GM12873 (cell line): ENCODE results near the gene RAB11FIP5.

Source experiments
- CTCF ChIP-seq: IDR thresholded peaks from 2 replicates; pipeline ENCODE4 v1.5.1; 2012; ENCODE audit warnings: low read depth, mild to moderate bottlenecking, moderate library complexity, low read length, control low read depth; ENCODE audit not compliant: insufficient read depth; ENCODE audit errors: missing control alignments

Gene RAB11FIP5

GRCh38 chr2:73072416-73072815 is 40.3 kb downstream of the RAB11FIP5 start:
- TF ChIP-seq CTCF: no peak

GRCh38 chr2:73072129-73072395 is 40.7 kb downstream of the RAB11FIP5 start:
- TF ChIP-seq CTCF: no peak

GRCh38 chr2:73071360-73072128 is 41.2 kb downstream of the RAB11FIP5 start, which contains the start of gene SFXN5:
SFXN5 (minus strand) TSS chr2:73071712; CDS start chr2:73071705, 7 bp downstream.
- TF ChIP-seq CTCF: no peak

- TF ChIP-seq CTCF: no peak
Measured at GRCh38 chr2:73070643-73071359, 41.9 kb downstream of the RAB11FIP5 start.

GRCh38 chr2:73069855-73070642 is 42.7 kb downstream of the RAB11FIP5 start:
- TF ChIP-seq CTCF: no peak

GRCh38 chr2:73069041-73069854 is 43.5 kb downstream of the RAB11FIP5 start:
- TF ChIP-seq CTCF: no peak
